HuH-7 (cell line): ENCODE measurements around the gene KLF7.
"Not testable (repeated sequence)": the region's sequence is repeated elsewhere in the genome, so short reads cannot be mapped to it uniquely, and the experiment has no call there.

ENCODE experiments used
- DNase-seq: peaks from one replicate; pipeline ENCODE4 v3.0.0; 2011; ENCODE audit warnings: low spot score

KLF7 gene

DNA sequence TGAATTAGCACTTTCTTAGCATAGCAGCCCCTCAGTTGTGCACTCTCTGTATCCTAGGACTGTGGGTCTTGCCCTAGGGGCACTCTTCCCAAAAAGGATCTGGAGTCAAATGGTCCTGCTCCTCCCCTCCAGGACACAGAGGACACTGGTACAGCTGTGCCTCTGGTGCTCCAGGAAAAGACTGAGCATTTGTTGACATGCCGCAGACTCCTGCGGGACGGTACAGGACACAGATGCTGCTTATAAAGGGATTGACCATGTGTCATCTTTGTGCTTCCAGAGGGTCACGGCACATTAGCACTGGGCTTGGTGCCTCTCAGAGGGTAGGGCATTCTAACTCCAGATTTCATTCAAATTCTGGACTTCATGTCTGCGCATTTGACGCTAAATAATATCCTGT, 110.5 kb downstream of the KLF7 start:
- DNase-seq, result no peak

GRCh38 chr2:207054521-207054920, 111.2 kb downstream of the KLF7 start:
- DNase-seq, result no peak

DNA sequence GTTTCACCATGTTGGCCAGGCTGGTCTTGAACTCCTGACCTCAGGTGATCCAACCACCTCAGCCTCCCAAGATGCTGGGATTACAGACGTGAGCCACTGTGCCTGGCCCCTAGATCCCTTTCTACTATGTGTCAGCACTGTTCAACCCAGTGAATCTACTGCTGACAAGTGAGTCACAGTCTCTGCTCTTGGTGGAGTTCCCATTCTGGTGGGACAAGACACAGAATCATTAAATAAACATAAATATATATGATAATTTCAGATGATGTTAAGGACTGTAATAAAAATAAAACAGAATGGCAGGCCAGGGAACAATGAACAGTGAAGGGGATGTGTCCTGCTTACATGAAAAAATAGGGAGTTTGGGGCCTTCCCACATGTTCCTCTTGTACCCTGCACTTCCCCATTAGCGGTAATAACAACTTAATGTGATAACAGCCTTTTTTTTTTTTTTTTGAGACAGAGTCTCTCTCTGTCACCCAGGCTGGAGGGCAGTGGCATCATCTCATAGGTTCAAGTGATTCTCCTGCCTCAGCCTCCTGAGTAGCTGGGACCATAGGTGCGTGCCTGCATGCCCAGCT, 114.3 kb downstream of the KLF7 start:
- no peak for DNase-seq

DNA sequence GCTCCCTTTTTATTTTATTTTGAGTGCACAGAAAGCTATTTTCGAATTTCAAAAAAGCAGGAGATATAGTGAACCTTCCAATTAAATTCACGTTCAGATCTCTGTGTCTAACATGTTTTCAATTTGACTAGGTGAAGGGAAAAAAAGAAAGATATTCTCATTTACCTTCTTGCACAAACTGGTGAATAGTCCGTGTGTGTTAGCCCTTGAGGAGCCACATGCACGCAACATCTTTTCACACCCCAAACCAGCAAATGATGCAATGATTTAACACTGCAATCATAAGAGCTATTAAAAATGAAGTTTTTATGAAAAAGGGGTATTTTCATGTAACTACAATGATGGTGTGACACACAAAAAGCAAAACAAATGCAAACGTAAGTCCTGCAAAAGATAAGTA, 116.6 kb downstream of the KLF7 start:
- DNase-seq, result no peak

DNA sequence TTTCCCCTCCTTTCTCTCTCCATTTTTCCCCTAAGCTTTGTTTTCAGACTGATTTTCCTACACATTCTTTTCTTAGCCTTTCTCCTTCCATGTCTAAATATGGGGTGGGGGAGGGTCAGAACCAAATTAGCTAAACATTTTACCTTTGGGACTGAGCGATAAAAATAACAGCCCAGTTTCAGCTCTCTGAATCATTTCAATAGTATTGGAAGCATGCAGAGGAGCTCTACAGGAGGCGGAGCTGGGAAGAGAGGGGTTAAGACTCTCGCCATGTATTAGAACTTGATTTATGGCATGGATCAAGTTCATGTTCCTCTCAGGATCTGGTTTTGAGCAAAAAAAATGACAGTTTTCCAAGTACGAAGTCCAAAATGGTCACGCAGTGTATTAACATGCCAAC, 117.3 kb downstream of the KLF7 start:
- DNase-seq, result no peak

GRCh38 chr2:207046724-207047123, 119.0 kb downstream of the KLF7 start:
- no peak for DNase-seq

DNA sequence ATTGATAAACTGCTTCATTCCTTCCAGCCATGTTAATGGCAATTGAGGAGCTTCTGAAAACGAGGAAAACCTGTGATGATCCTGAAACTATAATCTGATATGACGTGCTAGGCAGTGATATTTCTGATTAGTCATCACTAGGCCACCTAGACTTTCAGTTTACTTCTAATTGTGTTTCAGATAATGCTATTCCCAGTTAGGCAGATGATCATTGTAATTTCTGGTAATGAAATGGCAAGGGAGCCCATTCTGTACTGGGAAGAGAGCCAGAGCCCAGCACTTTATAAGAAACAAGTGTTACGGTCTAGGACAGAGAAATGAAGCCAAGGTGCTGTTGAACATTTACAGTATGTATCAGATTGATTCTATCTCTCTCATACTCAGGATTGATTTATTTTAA, 120.2 kb downstream of the KLF7 start:
- DNase-seq, result no peak

DNA sequence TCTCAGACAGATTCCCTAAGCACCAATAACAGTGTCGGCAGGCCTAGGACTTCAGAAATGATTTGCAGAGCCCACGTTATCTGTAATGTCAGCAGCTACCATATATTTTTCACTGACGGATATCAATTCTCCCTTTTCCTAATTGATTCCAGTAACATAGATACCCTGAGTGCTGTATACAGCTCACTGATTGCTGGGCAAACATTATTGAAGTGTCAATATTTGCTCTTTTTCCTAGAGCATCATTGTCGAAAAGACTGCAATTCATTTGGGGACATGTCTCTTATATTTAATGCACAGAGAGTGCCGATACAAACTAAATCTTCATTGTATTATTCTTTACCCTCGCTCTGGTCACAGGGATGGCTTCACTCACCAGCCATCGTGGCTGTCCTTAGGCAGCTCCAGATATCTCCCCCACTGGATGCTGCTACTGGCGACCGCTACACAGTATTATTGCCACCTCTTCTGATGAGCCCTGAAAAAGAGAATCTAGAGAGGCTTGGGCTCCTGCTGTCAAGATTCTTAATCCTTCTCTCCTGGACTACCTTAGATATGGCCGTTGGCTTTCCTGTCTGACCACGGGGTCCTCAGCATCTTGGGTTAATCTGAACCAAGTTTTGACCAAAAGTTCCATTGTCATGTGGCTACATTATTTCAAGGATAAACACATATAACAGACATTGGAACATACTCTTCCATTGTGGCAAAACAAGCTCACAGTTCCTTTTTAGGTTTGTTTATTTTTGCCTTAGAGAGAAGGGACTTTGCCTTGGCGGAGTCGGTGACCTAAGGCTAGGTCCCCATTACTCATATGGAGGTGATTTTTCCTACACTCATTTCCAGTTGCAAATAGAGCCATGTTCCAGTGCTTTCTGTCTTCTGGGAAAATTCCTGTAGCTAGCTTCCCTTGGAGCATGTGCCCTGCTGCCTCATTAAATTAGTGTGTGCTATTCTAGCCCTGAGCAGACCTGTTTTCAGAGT, 121.1 kb downstream of the KLF7 start:
- no peak for DNase-seq

GRCh38 chr2:207042841-207043240, 122.9 kb downstream of the KLF7 start:
- no peak for DNase-seq

- DNase-seq, result no peak
Measured at GRCh38 chr2:207041786-207042554, 123.8 kb downstream of the KLF7 start.

- no peak for DNase-seq
Measured at GRCh38 chr2:207041279-207041678, 124.5 kb downstream of the KLF7 start.

- DNase-seq, result no peak
Measured at GRCh38 chr2:207040696-207041095, 125.1 kb downstream of the KLF7 start.

GRCh38 chr2:207039225-207039624, 126.5 kb downstream of the KLF7 start:
- no peak for DNase-seq

GRCh38 chr2:207038299-207038698, 127.4 kb downstream of the KLF7 start:
- no peak for DNase-seq

GRCh38 chr2:207037896-207038295, 127.9 kb downstream of the KLF7 start:
- no peak for DNase-seq

- not testable (repeated sequence) for DNase-seq
Measured at GRCh38 chr2:207037023-207037422, 128.7 kb downstream of the KLF7 start.

- no peak for DNase-seq
Measured at GRCh38 chr2:207035875-207036274, 129.9 kb downstream of the KLF7 start.

- DNase-seq, result no peak
Measured at GRCh38 chr2:207032490-207032889, 133.3 kb downstream of the KLF7 start.
